Mesenchymal stem cell (in vitro differentiated cells and primary cell): ENCODE measurements around the gene SYT17.

ENCODE experiments used
- DNase-seq: peaks from one replicate; pipeline ENCODE4 v3.0.0-alpha.2; 2013
- H2AFZ ChIP-seq: one replicate; pipeline ENCODE4 v1.6.1; 2013; ENCODE audit warnings: low read depth, mild to moderate bottlenecking, control low read depth, inconsistent platforms, low read length, moderate library complexity
- H2AK5ac ChIP-seq: 2 replicates; pipeline ENCODE4 v1.6.1; 2013; ENCODE audit warnings: low read length, moderate library complexity, mild to moderate bottlenecking, inconsistent platforms; ENCODE audit not compliant: severe bottlenecking
- H2BK120ac ChIP-seq: one replicate; pipeline ENCODE4 v1.6.1; 2013; ENCODE audit warnings: low read depth, mild to moderate bottlenecking, inconsistent platforms, low read length, moderate library complexity
- H2BK12ac ChIP-seq, 2 experiments: one replicate each; pipeline ENCODE4 v1.6.1; 2013; ENCODE audit warnings: inconsistent platforms in 2 of 2, low read length in 2 of 2, mild to moderate bottlenecking in 2 of 2, moderate library complexity in 2 of 2, control low read depth in 1 of 2
- H2BK15ac ChIP-seq: one replicate; pipeline ENCODE4 v1.6.1; 2013; ENCODE audit warnings: mild to moderate bottlenecking, low read depth, inconsistent platforms; ENCODE audit not compliant: poor library complexity, severe bottlenecking
- H2BK5ac ChIP-seq: 2 replicates; pipeline ENCODE4 v1.6.1; 2013; ENCODE audit warnings: low read depth, mild to moderate bottlenecking, low read length, control low read depth, inconsistent platforms; ENCODE audit not compliant: poor library complexity, severe bottlenecking
- H3K14ac ChIP-seq, 2 experiments: one replicate each; pipeline ENCODE4 v1.6.1; 2013; ENCODE audit warnings: inconsistent platforms in 2 of 2, low read length in 2 of 2, control low read depth in 1 of 2, mild to moderate bottlenecking in 1 of 2, moderate library complexity in 1 of 2
- H3K18ac ChIP-seq, 2 experiments: one replicate each; pipeline ENCODE4 v1.6.1; 2013; ENCODE audit warnings: inconsistent platforms in 2 of 2, low read length in 2 of 2, control low read depth in 1 of 2, low read depth in 1 of 2, mild to moderate bottlenecking in 1 of 2
- H3K23ac ChIP-seq, 2 experiments: one replicate each; pipeline ENCODE4 v1.6.1; 2013; ENCODE audit warnings: inconsistent platforms in 2 of 2, low read length in 2 of 2, mild to moderate bottlenecking in 2 of 2, moderate library complexity in 2 of 2, control low read depth in 1 of 2
- H3K27ac ChIP-seq: 2 replicates; pipeline ENCODE4 v1.5.1; 2013; ENCODE audit warnings: mild to moderate bottlenecking, moderate library complexity, low read length, control low read depth, inconsistent platforms; ENCODE audit not compliant: poor library complexity, severe bottlenecking
- H3K27me3 ChIP-seq, 2 experiments: 2 replicates each; pipeline versions ENCODE4 v1.6.1 to v1.7.0; 2013; ENCODE audit warnings: low read length in 2 of 2, mild to moderate bottlenecking in 2 of 2, moderate library complexity in 2 of 2, control low read depth in 1 of 2, inconsistent platforms in 1 of 2; ENCODE audit not compliant: control insufficient read depth in 1 of 2, insufficient read depth in 1 of 2
- H3K36me3 ChIP-seq, 2 experiments: 2 replicates each; pipeline versions ENCODE4 v1.6.1 to v1.7.0; 2013; ENCODE audit warnings: low read length in 2 of 2, control low read depth in 1 of 2, inconsistent platforms in 1 of 2, low read depth in 1 of 2, mild to moderate bottlenecking in 1 of 2; ENCODE audit not compliant: insufficient read depth in 2 of 2, control insufficient read depth in 1 of 2
- H3K4ac ChIP-seq, 2 experiments: one replicate each; pipeline ENCODE4 v1.6.1; 2013; ENCODE audit warnings: inconsistent platforms in 2 of 2, low read length in 2 of 2, mild to moderate bottlenecking in 2 of 2, moderate library complexity in 2 of 2, control low read depth in 1 of 2, low read depth in 1 of 2
- H3K4me1 ChIP-seq: 2 replicates; pipeline ENCODE4 v1.6.1; 2013; ENCODE audit warnings: low read depth, low read length, control low read depth; ENCODE audit not compliant: control insufficient read depth, insufficient read depth
- H3K4me2 ChIP-seq: 2 replicates; pipeline ENCODE4 v1.6.1; 2013; ENCODE audit warnings: low read length, mild to moderate bottlenecking, inconsistent platforms; ENCODE audit not compliant: poor library complexity, severe bottlenecking
- H3K4me3 ChIP-seq, 2 experiments: 2 replicates each; pipeline versions ENCODE4 v1.5.1 to v1.7.0; 2013; ENCODE audit warnings: low read length in 2 of 2, mild to moderate bottlenecking in 2 of 2, control low read depth in 1 of 2, low read depth in 1 of 2; ENCODE audit not compliant: insufficient read depth in 1 of 2
- H3K79me1 ChIP-seq: replicated peaks from 2 replicates; pipeline ENCODE4 v1.6.1; 2013; ENCODE audit warnings: mild to moderate bottlenecking, control low read depth, low read length, inconsistent platforms; ENCODE audit not compliant: poor library complexity, severe bottlenecking
- H3K9ac ChIP-seq: 2 replicates; pipeline ENCODE4 v1.7.0; 2013; ENCODE audit warnings: mild to moderate bottlenecking, low read length, moderate library complexity
- H3K9me3 ChIP-seq: 2 replicates; pipeline ENCODE4 v1.7.0; 2013; ENCODE audit warnings: mild to moderate bottlenecking, low read length; ENCODE audit not compliant: control insufficient read depth
- H4K8ac ChIP-seq: one replicate; pipeline ENCODE4 v1.6.1; 2013; ENCODE audit warnings: inconsistent platforms, mild to moderate bottlenecking, low read length, moderate library complexity
- H4K91ac ChIP-seq: one replicate; pipeline ENCODE4 v1.6.1; 2013; ENCODE audit warnings: mild to moderate bottlenecking, low read length, inconsistent platforms
- whole genome bisulfite sequencing: methylation state at CpG from one replicate; pipeline ENCODE4 v1.1.7; 2013; ENCODE audit warnings: mixed read lengths; 5-methylcytosine and 5-hydroxymethylcytosine counted together

Gene SYT17

GRCh38 chr16:19278403-19278802 lies 110.4 kb downstream of the SYT17 start:
- Histone ChIP-seq H3K18ac (no peak overlapping the region), H2BK120ac (no peak overlapping the region), H3K23ac (no peak overlapping the region), H4K91ac (no peak overlapping the region), H3K9ac (no peak overlapping the region), H3K9me3 (no peaks in the 10 kb centered on the region), H3K27ac (no peak overlapping the region), H3K79me1 (no peaks in the 10 kb centered on the region), H3K14ac (no peak overlapping the region), H2AK5ac (no peak overlapping the region), H2AFZ (no peak overlapping the region), H3K27me3 (no peaks in the 10 kb centered on the region), H3K4me3 (no peak overlapping the region), H3K4me1 (no peaks in the 10 kb centered on the region), H3K36me3 (no peaks in the 10 kb centered on the region), H3K4me2 (no peak overlapping the region), H2BK12ac (no peak overlapping the region), H2BK15ac (no peak overlapping the region), H4K8ac (no peak overlapping the region), H2BK5ac (no peak overlapping the region), H3K4ac (no peak overlapping the region)
- no peak for DNase-seq
- 86% methylated on average over 2 of the region's 2 CpGs for WGBS

GRCh38 chr16:19281246-19281645 lies 113.2 kb downstream of the SYT17 start:
- Histone ChIP-seq H3K4me3 (no peak overlapping the region), H4K8ac (no peak overlapping the region), H3K79me1 (no peaks in the 10 kb centered on the region), H2BK12ac (no peak overlapping the region), H2BK120ac (no peak overlapping the region), H3K9ac (no peak overlapping the region), H3K4ac (no peak overlapping the region), H3K4me2 (no peak overlapping the region), H3K9me3 (no peaks in the 10 kb centered on the region), H3K23ac (no peak overlapping the region), H3K27me3 (peaks cover 0 to 2% of the 10 kb centered on the region in 2 experiments), H3K27ac (no peak overlapping the region), H2AFZ (no peak overlapping the region), H2BK15ac (no peak overlapping the region), H3K36me3 (no peaks in the 10 kb centered on the region), H2AK5ac (no peak overlapping the region), H2BK5ac (no peak overlapping the region), H4K91ac (no peak overlapping the region), H3K4me1 (peaks cover 1% of the 10 kb centered on the region), H3K18ac (no peak overlapping the region), H3K14ac (no peak overlapping the region)
- WGBS: no CpG with 5 or more reads among the region's 2 CpGs
- DNase-seq: no peak

GRCh38 chr16:19282101-19282500 lies 114.1 kb downstream of the SYT17 start:
- DNase-seq: no peak
- no peak overlapping the region for H3K27ac ChIP-seq
- no peak overlapping the region for H4K8ac ChIP-seq
- no peaks in the 10 kb centered on the region for H3K9me3 ChIP-seq
- H3K4ac ChIP-seq: no peak overlapping the region
- no peaks in the 10 kb centered on the region for H3K36me3 ChIP-seq
- H3K27me3 ChIP-seq: peaks cover 0 to 2% of the 10 kb centered on the region in 2 experiments
- H3K9ac ChIP-seq: no peak overlapping the region
- H3K4me3 ChIP-seq: no peak overlapping the region
- H2BK15ac ChIP-seq: no peak overlapping the region
- no peak overlapping the region for H2BK120ac ChIP-seq
- peaks cover 1% of the 10 kb centered on the region for H3K4me1 ChIP-seq
- H4K91ac ChIP-seq: no peak overlapping the region
- H3K79me1 ChIP-seq: no peaks in the 10 kb centered on the region
- H3K23ac ChIP-seq: no peak overlapping the region
- no peak overlapping the region for H2BK12ac ChIP-seq
- H2BK5ac ChIP-seq: no peak overlapping the region
- H2AFZ ChIP-seq: no peak overlapping the region
- no peak overlapping the region for H3K4me2 ChIP-seq
- H3K14ac ChIP-seq: no peak overlapping the region
- H2AK5ac ChIP-seq: no peak overlapping the region
- no peak overlapping the region for H3K18ac ChIP-seq
- 90% methylated on average over 1 of the region's 3 CpGs for WGBS

- no peaks in the 10 kb centered on the region for H3K9me3 ChIP-seq
- H3K4ac ChIP-seq: no peak overlapping the region
- H3K27me3 ChIP-seq: peaks cover 0 to 2% of the 10 kb centered on the region in 2 experiments
- 100% methylated on average over 2 of the region's 2 CpGs for WGBS
- no peak overlapping the region for H3K4me3 ChIP-seq
- H3K9ac ChIP-seq: no peak overlapping the region
- peaks cover 1% of the 10 kb centered on the region for H3K4me1 ChIP-seq
- no peak overlapping the region for H3K23ac ChIP-seq
- H3K27ac ChIP-seq: no peak overlapping the region
- H2BK12ac ChIP-seq: no peak overlapping the region
- no peak overlapping the region for H3K14ac ChIP-seq
- no peaks in the 10 kb centered on the region for H3K36me3 ChIP-seq
- DNase-seq: no peak
- H2AFZ ChIP-seq: no peak overlapping the region
- no peak overlapping the region for H2AK5ac ChIP-seq
- no peak overlapping the region for H2BK120ac ChIP-seq
- H3K4me2 ChIP-seq: no peak overlapping the region
- H2BK5ac ChIP-seq: no peak overlapping the region
- H3K18ac ChIP-seq: no peak overlapping the region
- no peaks in the 10 kb centered on the region for H3K79me1 ChIP-seq
- H2BK15ac ChIP-seq: no peak overlapping the region
- H4K8ac ChIP-seq: no peak overlapping the region
- H4K91ac ChIP-seq: no peak overlapping the region
Observed at GRCh38 chr16:19283637-19284036, 115.6 kb downstream of the SYT17 start.
